Iris pigment epithelial cell (primary cell): Measurements from ENCODE around the gene YDJC.

Experiments used
- DNase-seq: peaks from one replicate; pipeline ENCODE4 v3.0.0-alpha.2; 2011; ENCODE audit warnings: low read depth

The YDJC gene

DNA sequence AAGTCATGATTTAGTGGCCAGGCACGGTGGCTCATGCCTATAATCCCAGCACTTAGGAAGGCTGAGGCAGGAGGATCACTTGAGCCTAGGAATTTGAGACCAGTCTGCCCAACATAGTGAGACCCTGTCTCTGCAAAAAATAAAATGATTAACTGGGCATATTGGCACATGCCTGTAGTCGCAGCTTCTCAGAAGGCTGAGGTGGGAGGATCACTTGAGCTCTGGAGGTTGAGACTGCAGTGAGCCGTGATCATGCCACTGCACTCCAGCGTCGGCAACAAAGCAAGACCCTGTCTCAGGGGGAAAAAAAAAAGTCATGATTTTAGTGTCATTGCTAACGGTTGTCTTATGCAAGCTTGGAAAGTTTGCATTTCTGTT lies 50.4 kb downstream of the YDJC start:
- no peak for DNase-seq
